GM12874 (cell line): Measurements from ENCODE around the gene NPAS2.

Experiments
- CTCF ChIP-seq: IDR thresholded peaks from 2 replicates; pipeline ENCODE4 v1.5.1; 2011; ENCODE audit warnings: low read depth, mild to moderate bottlenecking, control low read depth, low read length, moderate library complexity; ENCODE audit not compliant: insufficient read depth

NPAS2 gene

GRCh38 chr2:100999995-101000394 is 180.1 kb downstream of the NPAS2 start:
- no peak for TF ChIP-seq CTCF

GRCh38 chr2:101001691-101002561 is 182.0 kb downstream of the NPAS2 start, which contains the start of gene RPL31:
Gene RPL31, plus strand, starts transcription at chr2:101002289. Its CDS starts 413 bp downstream, at chr2:101002702.
- no peak for TF ChIP-seq CTCF

GRCh38 chr2:101002562-101003277 is 182.8 kb downstream of the NPAS2 start:
- TF ChIP-seq CTCF: no peak

GRCh38 chr2:101003278-101003775 is 183.4 kb downstream of the NPAS2 start:
- no peak for TF ChIP-seq CTCF

- no peak for TF ChIP-seq CTCF
Observed at GRCh38 chr2:101004620-101005325, 184.8 kb downstream of the NPAS2 start.

GRCh38 chr2:101006065-101006715 is 186.3 kb downstream of the NPAS2 start:
- TF ChIP-seq CTCF: no peak
